Muscle layer of colon (tissue), 2 donors: ENCODE results near the gene CSF2.

Source experiments
- H3K27ac ChIP-seq: one replicate; pipeline ENCODE4 v1.7.0; 2013; ENCODE audit warnings: low read depth, mild to moderate bottlenecking, low read length, moderate library complexity
- H3K27me3 ChIP-seq, 2 donors: one replicate each; pipeline ENCODE4 v1.7.0; 2013; ENCODE audit warnings: low read length in 2 of 2, mild to moderate bottlenecking in 2 of 2; ENCODE audit not compliant: insufficient read depth in 2 of 2, control insufficient read depth in 1 of 2
- H3K36me3 ChIP-seq: one replicate; pipeline ENCODE4 v1.7.0; 2013; ENCODE audit warnings: mild to moderate bottlenecking, low read length; ENCODE audit not compliant: insufficient read depth
- H3K4me1 ChIP-seq: one replicate; pipeline ENCODE4 v1.7.0; 2013; ENCODE audit warnings: mild to moderate bottlenecking, low read length; ENCODE audit not compliant: insufficient read depth
- H3K4me3 ChIP-seq, 2 donors: one replicate each; pipeline ENCODE4 v1.7.0; 2013; ENCODE audit warnings: low read length in 2 of 2, low read depth in 1 of 2, mild to moderate bottlenecking in 1 of 2, moderate library complexity in 1 of 2
- H3K9ac ChIP-seq: one replicate; pipeline ENCODE4 v1.7.0; 2013; ENCODE audit warnings: low read length
- H3K9me3 ChIP-seq: one replicate; pipeline ENCODE4 v1.7.0; 2013; ENCODE audit warnings: mild to moderate bottlenecking, low read length
- donor health status: abdominal sarcoma.
- donor health status: Adenocarcinoma of cecum.

The CSF2 gene

GRCh38 chr5:132082329-132083023, 8.9 kb downstream of the CSF2 start:
- no peaks in the 10 kb centered on the region for H3K27me3 ChIP-seq
- no peak overlapping the region for H3K9ac ChIP-seq
- H3K4me3 ChIP-seq = no peak overlapping the region
- no peaks in the 10 kb centered on the region for H3K9me3 ChIP-seq
- no peak overlapping the region for H3K27ac ChIP-seq
- H3K36me3 ChIP-seq = no peaks in the 10 kb centered on the region
- H3K4me1 ChIP-seq = peaks cover 10% of the 10 kb centered on the region

- Histone ChIP-seq H3K9ac (no peak overlapping the region), H3K27ac (no peak overlapping the region)
Observed at GRCh38 chr5:132083071-132083678, 9.6 kb downstream of the CSF2 start.

GRCh38 chr5:132085686-132086085, 12.1 kb downstream of the CSF2 start:
- Histone ChIP-seq H3K4me3 (no peak overlapping the region), H3K27ac (no peak overlapping the region)

More at GRCh38 chr5:132083071-132083678, 9.6 kb downstream of the CSF2 start:
- Histone ChIP-seq H3K9me3 (no peaks in the 10 kb centered on the region), H3K36me3 (no peaks in the 10 kb centered on the region), H3K27me3 (no peaks in the 10 kb centered on the region), H3K4me1 (peaks cover 10% of the 10 kb centered on the region), H3K4me3 (no peak overlapping the region)

GRCh38 chr5:132086277-132086794, 12.7 kb downstream of the CSF2 start:
- Histone ChIP-seq H3K27ac (no peak overlapping the region), H3K4me3 (no peak overlapping the region), H3K9ac (no peak overlapping the region), H3K4me1 (peaks cover 10% of the 10 kb centered on the region), H3K36me3 (no peaks in the 10 kb centered on the region), H3K27me3 (no peaks in the 10 kb centered on the region), H3K9me3 (no peaks in the 10 kb centered on the region)

More at GRCh38 chr5:132085686-132086085, 12.1 kb downstream of the CSF2 start:
- H3K9ac ChIP-seq = no peak overlapping the region
- no peaks in the 10 kb centered on the region for H3K36me3 ChIP-seq
- peaks cover 10% of the 10 kb centered on the region for H3K4me1 ChIP-seq
- no peaks in the 10 kb centered on the region for H3K27me3 ChIP-seq
- H3K9me3 ChIP-seq = no peaks in the 10 kb centered on the region

GRCh38 chr5:132087176-132087575, 13.6 kb downstream of the CSF2 start:
- H3K4me3 ChIP-seq = no peak overlapping the region
- no peak overlapping the region for H3K9ac ChIP-seq
- no peak overlapping the region for H3K27ac ChIP-seq
- H3K36me3 ChIP-seq = no peaks in the 10 kb centered on the region
- no peaks in the 10 kb centered on the region for H3K9me3 ChIP-seq
- no peaks in the 10 kb centered on the region for H3K27me3 ChIP-seq
- H3K4me1 ChIP-seq = peaks cover 10% of the 10 kb centered on the region

GRCh38 chr5:132087661-132088060, 14.1 kb downstream of the CSF2 start:
- Histone ChIP-seq H3K9ac (no peak overlapping the region), H3K27me3 (no peaks in the 10 kb centered on the region), H3K4me3 (no peak overlapping the region), H3K27ac (no peak overlapping the region), H3K36me3 (no peaks in the 10 kb centered on the region), H3K9me3 (no peaks in the 10 kb centered on the region), H3K4me1 (peaks cover 10% of the 10 kb centered on the region)

GRCh38 chr5:132089363-132089762, 15.8 kb downstream of the CSF2 start:
- H3K9ac ChIP-seq = no peak overlapping the region
- no peaks in the 10 kb centered on the region for H3K9me3 ChIP-seq
- H3K27me3 ChIP-seq = no peaks in the 10 kb centered on the region
- no peaks in the 10 kb centered on the region for H3K36me3 ChIP-seq
- H3K4me1 ChIP-seq = peaks cover 10% of the 10 kb centered on the region
- no peak overlapping the region for H3K4me3 ChIP-seq
- no peak overlapping the region for H3K27ac ChIP-seq

- H3K4me3 ChIP-seq = no peak overlapping the region
- H3K4me1 ChIP-seq = peaks cover 10% of the 10 kb centered on the region
- no peak overlapping the region for H3K27ac ChIP-seq
- H3K9me3 ChIP-seq = no peaks in the 10 kb centered on the region
- no peaks in the 10 kb centered on the region for H3K36me3 ChIP-seq
- no peaks in the 10 kb centered on the region for H3K27me3 ChIP-seq
- no peak overlapping the region for H3K9ac ChIP-seq
Observed at GRCh38 chr5:132090107-132090506, 16.5 kb downstream of the CSF2 start.

GRCh38 chr5:132093271-132093670, 19.7 kb downstream of the CSF2 start:
- Histone ChIP-seq H3K27ac (no peak overlapping the region), H3K27me3 (no peaks in the 10 kb centered on the region), H3K9ac (no peak overlapping the region), H3K4me1 (no peaks in the 10 kb centered on the region), H3K9me3 (no peaks in the 10 kb centered on the region), H3K4me3 (no peak overlapping the region), H3K36me3 (no peaks in the 10 kb centered on the region)

GRCh38 chr5:132094393-132095076, 20.9 kb downstream of the CSF2 start:
- Histone ChIP-seq H3K9me3 (no peaks in the 10 kb centered on the region), H3K36me3 (no peaks in the 10 kb centered on the region), H3K9ac (no peak overlapping the region), H3K27me3 (no peaks in the 10 kb centered on the region), H3K4me3 (no peak overlapping the region), H3K27ac (no peak overlapping the region), H3K4me1 (no peaks in the 10 kb centered on the region)

- Histone ChIP-seq H3K4me3 (no peak overlapping the region), H3K4me1 (no peaks in the 10 kb centered on the region), H3K9ac (no peak overlapping the region), H3K9me3 (no peaks in the 10 kb centered on the region), H3K36me3 (no peaks in the 10 kb centered on the region), H3K27ac (no peak overlapping the region), H3K27me3 (no peaks in the 10 kb centered on the region)
Observed at GRCh38 chr5:132095077-132095410, 21.5 kb downstream of the CSF2 start.
